Gastroesophageal sphincter (tissue), 3 donors: ENCODE measurements around the gene CCDC136.

Experiments used
- CTCF ChIP-seq, 4 experiments: fragments of 200-600 bp in 2 of 4; fragments of 450-650 bp in 2 of 4; sonication (generic) in 1 of 4; IDR thresholded peaks; one replicate each; pipeline ENCODE4 v1.5.1; 2017 to 2019; ENCODE audit warnings: antibody characterized with exemption in 4 of 4, mild to moderate bottlenecking in 2 of 4, moderate library complexity in 2 of 4
- EP300 ChIP-seq: sonication (generic); formaldehyde crosslinking; IDR thresholded peaks from one replicate; pipeline ENCODE4 v1.6.1; 2017; ENCODE audit warnings: antibody characterized with exemption, mild to moderate bottlenecking

- no peak for TF ChIP-seq CTCF (IDR thresholded peaks at IDR 0.05)
- no peak for TF ChIP-seq EP300
Measured at GRCh38 chr7:128843938-128844621, 52.3 kb downstream of the CCDC136 start.
